Activated CD8-positive, alpha-beta T cell treated with anti-CD3 and anti-CD28 coated beads, Interleukin-2, amount 10 ng/mL, durations not matched to agents 7 days and 5 days (primary cell): ENCODE results near the gene LRFN2. TPM values are rescaled to one million over a fixed set of nuclear protein-coding genes. Genes with fewer than 3 reads are reported as not detected.

Experiments used
- ATAC-seq: fragments of 150-1000 bp; cut with Tn5 transposase; one replicate; pipeline ENCODE4 v1.10.0; 2021; ENCODE audit warnings: moderate library complexity
- CTCF ChIA-PET: fragments of 350-600 bp; sonication (Branson Sonifier 250); formaldehyde crosslinking; loops from one replicate; lab custom pipeline; 2021; ENCODE audit warnings: antibody characterized with exemption; lab: Charles Lee
- POLR2A ChIA-PET: fragments of 350-600 bp; sonication (Branson Sonifier 250); formaldehyde crosslinking; loops from one replicate; lab custom pipeline; 2021; ENCODE audit warnings: antibody characterized with exemption; lab: Charles Lee
- DNase-seq: peaks from one replicate; pipeline ENCODE4 v3.0.0-alpha.2; 2020
- H3K27ac Mint-ChIP-seq: one replicate; pipeline ENCODE4 v1.8.0; 2021; ENCODE audit warnings: mild to moderate bottlenecking, mixed read lengths
- H3K27me3 Mint-ChIP-seq: one replicate; pipeline ENCODE4 v1.8.0; 2021; ENCODE audit warnings: low read depth, mixed read lengths
- H3K36me3 Mint-ChIP-seq: one replicate; pipeline ENCODE4 v1.8.0; 2021; ENCODE audit warnings: low read depth, mixed read lengths
- H3K4me1 Mint-ChIP-seq: one replicate; pipeline ENCODE4 v1.8.0; 2021; ENCODE audit warnings: low read depth, mixed read lengths
- H3K4me3 Mint-ChIP-seq: one replicate; pipeline ENCODE4 v1.8.0; 2021; ENCODE audit warnings: mild to moderate bottlenecking, mixed read lengths
- H3K9me3 Mint-ChIP-seq: one replicate; pipeline ENCODE4 v1.8.0; 2022; ENCODE audit warnings: mixed read lengths; ENCODE audit not compliant: insufficient read depth
- total RNA-seq, 2 experiments: library from RNA; stranded (reverse); gene quantifications; one replicate each; pipeline ENCODE4 v1.2.3, GENCODE V29; 2021

Gene LRFN2
- total RNA-seq, 2 experiments from 2014 or later: not detected

DNA sequence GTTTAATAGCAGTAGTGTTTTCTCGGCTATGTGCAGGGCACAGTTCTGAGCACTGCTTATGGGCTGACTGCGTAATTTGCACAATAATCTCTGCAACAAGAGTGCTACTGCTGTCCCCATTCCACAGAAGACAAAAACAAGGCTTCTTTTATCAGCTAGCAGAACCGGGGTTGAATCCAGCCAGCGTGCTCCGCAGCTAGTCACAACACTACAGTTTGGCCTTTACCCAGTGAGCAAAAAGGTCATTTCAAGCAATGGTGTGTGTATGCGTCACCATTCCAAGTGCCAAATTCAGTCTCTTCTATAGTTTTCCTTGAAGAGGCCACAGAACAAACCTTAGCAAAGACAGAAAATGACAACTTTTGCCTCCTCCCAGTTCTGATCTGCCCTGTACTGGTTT lies 61.1 kb downstream of the LRFN2 start:
- CTCF ChIA-PET: no interaction called here

DNA sequence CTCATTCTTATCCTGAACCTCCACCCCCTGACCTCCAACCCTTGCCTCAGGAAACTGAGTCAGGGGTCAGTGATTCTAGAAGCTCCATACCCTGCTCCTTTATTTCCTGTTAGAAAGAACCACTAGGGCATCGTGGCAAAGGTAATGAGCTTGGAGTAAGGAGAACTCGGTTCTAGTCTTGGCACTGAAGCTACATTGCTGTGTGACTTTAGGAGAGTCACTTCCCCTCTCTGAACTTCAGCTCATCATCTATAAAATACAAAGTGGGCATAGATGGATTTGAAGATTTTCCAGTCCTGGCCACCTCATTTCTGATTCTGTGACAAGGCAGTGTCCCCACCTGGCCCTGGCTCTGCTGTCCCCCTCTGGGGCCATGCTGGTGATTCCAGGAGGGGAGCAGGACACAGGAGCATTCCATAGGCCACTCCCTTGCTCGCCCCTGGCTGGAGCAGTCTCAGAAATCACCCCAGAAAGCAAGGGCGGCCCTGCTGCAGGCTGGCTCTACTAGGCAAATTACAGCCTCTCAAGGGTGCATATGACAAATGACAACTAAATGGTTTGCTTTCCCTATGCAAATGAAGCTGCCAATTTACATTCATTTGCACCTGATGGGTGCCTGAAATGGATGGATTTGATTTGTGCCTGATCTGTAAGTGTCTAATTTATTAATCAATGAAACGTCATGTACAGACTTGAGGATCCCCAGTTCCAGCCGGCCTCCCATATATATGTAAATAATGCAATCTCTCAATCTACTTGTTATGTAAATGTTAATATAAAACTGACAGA lies 62.2 kb downstream of the LRFN2 start:
- ChIA-PET POLR2A (no interaction called here), CTCF (no interaction called here)
- H3K4me1 Mint-ChIP-seq: peaks cover 3% of the 10 kb centered on the region
- H3K4me3 Mint-ChIP-seq: no peak overlapping the region
- H3K9me3 Mint-ChIP-seq: no peaks in the 10 kb centered on the region
- no peaks in the 10 kb centered on the region for H3K36me3 Mint-ChIP-seq
- peaks cover 3% of the 10 kb centered on the region for H3K27me3 Mint-ChIP-seq
- DNase-seq (no peak), ATAC-seq (no peak)
- H3K27ac Mint-ChIP-seq: no peak overlapping the region

More for the DNA sequence above, 61.1 kb downstream of the LRFN2 start:
- Mint-ChIP-seq H3K9me3 (no peaks in the 10 kb centered on the region), H3K36me3 (no peaks in the 10 kb centered on the region), H3K4me3 (no peak overlapping the region), H3K27ac (no peak overlapping the region), H3K27me3 (peaks cover 6% of the 10 kb centered on the region), H3K4me1 (no peaks in the 10 kb centered on the region)
- DNase-seq (no peak), ATAC-seq (no peak)
- POLR2A ChIA-PET: no interaction called here

DNA sequence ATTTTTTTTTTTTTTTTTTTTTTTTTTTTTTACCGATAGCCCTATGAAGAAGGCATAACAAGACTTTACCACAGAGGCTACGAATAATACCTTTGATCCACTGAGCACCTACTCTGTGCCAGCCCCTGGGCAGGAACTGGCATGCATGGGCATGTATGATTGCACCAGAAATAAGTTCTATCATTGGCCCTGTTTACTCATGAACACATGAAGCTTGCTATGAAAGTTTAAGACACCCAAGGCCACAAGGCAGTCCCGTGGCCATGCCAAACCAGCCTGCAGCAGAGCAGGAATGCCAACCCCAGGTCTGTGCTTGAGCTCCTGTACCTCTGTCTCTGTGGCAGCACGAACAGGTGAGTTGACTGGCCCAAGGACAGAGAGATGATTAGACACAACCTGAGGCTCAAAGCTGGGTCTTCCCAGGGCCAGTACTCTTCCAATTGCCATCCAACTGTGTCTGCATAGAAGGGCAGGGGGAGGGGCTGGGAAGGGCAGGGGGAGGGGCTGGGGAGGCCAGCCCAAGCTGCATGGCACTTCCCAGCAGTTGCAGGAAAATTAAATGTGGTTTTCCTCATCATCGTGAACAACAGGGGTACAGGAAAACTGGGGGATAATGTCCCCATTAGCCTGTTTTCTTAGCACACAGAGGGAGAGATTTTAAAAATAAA lies 63.5 kb downstream of the LRFN2 start:
- Mint-ChIP-seq H3K27me3 (peaks cover 7% of the 10 kb centered on the region), H3K36me3 (no peaks in the 10 kb centered on the region), H3K9me3 (no peaks in the 10 kb centered on the region), H3K4me3 (no peak overlapping the region), H3K4me1 (peaks cover 6% of the 10 kb centered on the region), H3K27ac (no peak overlapping the region)
- DNase-seq (no peak), ATAC-seq (no peak)
- ChIA-PET POLR2A (no interaction called here), CTCF (no interaction called here)

DNA sequence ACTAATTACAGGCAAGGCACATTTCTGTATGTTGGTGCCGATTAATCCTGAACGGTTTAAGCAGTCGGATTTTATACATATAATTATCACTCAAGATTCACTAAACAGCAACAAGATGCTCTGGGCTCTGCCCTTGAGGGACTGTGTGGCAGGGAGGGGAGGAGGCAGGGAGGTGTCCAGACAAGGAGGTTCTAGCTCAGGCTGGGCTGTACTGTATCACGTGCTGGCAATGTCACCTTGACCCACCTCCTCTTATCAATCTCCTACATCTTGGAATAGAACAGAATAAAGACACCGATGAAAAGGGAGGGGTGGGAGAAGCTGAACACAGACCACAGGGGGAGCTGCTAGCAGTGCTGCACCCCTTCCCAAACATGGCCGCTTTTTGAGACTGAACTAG lies 65.7 kb downstream of the LRFN2 start:
- POLR2A ChIA-PET: no interaction called here
- CTCF ChIA-PET: no interaction called here
- Mint-ChIP-seq H3K4me3 (no peak overlapping the region), H3K27me3 (peaks cover 17% of the 10 kb centered on the region), H3K9me3 (no peaks in the 10 kb centered on the region), H3K36me3 (no peaks in the 10 kb centered on the region), H3K4me1 (peaks cover 6% of the 10 kb centered on the region), H3K27ac (no peak overlapping the region)
- ATAC-seq (no peak), DNase-seq (no peak)

DNA sequence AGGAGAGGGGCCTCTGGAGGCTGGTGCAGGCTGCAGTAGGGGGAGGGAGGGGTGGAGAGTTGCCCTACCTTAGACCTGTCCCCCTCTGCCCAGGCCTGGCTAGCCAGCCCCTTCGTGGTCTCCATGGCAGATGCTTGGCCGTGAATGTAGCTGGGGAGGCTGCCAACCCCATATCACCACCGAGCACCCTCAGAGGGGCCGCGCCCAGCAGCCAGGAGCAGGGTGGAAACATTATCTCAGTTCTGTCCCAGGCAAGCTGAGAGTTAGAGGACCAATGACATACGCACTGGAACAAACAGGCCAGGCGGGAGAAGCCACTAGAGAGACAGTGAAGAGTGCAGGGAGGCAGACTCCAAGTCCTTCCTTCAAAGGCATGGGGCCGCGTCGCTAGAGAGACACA lies 66.5 kb downstream of the LRFN2 start:
- CTCF ChIA-PET: no interaction called here
- Mint-ChIP-seq H3K27me3 (peaks cover 18% of the 10 kb centered on the region), H3K4me1 (peaks cover 6% of the 10 kb centered on the region), H3K36me3 (no peaks in the 10 kb centered on the region), H3K4me3 (no peak overlapping the region), H3K9me3 (no peaks in the 10 kb centered on the region), H3K27ac (no peak overlapping the region)
- POLR2A ChIA-PET: no interaction called here
- DNase-seq (no peak), ATAC-seq (no peak)

DNA sequence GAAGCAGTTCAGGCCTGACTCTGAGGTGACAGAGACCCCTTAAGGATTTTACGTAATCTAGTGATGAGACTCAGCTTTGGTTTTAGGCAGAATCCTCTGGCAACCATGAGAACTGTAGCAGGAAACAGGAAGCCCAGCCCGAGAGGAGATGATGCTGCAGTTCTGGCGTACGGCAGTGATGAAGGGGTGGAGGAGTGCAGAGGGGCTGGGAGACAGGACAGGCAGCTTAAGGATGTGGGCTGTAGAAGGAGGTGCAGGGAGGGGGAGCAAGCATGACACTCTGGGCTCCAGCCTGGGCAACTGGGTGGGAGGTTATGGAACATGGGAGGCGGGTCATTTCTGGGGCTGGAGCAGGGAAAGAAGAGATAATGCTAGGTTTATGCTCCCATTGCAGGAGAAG lies 67.1 kb downstream of the LRFN2 start:
- CTCF ChIA-PET: no interaction called here
- ATAC-seq: no peak
- H3K27ac Mint-ChIP-seq: no peak overlapping the region
- H3K4me1 Mint-ChIP-seq: peaks cover 6% of the 10 kb centered on the region
- H3K27me3 Mint-ChIP-seq: peaks cover 18% of the 10 kb centered on the region
- no peaks in the 10 kb centered on the region for H3K36me3 Mint-ChIP-seq
- no peak for DNase-seq
- no peaks in the 10 kb centered on the region for H3K9me3 Mint-ChIP-seq
- H3K4me3 Mint-ChIP-seq: no peak overlapping the region
- POLR2A ChIA-PET: no interaction called here

DNA sequence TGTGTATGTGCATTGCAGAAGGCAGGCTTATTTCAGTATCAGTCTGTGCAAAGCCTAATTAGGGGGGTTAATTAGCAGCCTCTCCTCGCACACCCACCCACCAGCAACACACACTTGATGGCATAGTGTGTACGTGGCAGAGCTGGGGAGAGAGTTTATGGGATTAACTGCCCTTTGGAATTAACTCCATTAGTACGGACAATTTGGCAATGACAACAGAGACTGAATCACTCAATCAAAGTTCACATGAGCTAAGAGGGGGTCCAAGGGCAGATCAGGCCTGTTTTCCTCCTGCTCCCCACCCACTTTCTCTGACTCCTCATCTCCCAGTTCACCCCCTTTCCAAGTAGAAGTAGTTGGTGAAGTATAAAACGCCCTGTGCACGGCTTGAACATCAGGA lies 69.5 kb downstream of the LRFN2 start:
- H3K4me1 Mint-ChIP-seq: peaks cover 6% of the 10 kb centered on the region
- no peaks in the 10 kb centered on the region for H3K9me3 Mint-ChIP-seq
- H3K27ac Mint-ChIP-seq: no peak overlapping the region
- ATAC-seq (no peak), DNase-seq (no peak)
- H3K27me3 Mint-ChIP-seq: peaks cover 21% of the 10 kb centered on the region
- POLR2A ChIA-PET: no interaction called here
- CTCF ChIA-PET: no interaction called here
- H3K4me3 Mint-ChIP-seq: no peak overlapping the region
- H3K36me3 Mint-ChIP-seq: no peaks in the 10 kb centered on the region

DNA sequence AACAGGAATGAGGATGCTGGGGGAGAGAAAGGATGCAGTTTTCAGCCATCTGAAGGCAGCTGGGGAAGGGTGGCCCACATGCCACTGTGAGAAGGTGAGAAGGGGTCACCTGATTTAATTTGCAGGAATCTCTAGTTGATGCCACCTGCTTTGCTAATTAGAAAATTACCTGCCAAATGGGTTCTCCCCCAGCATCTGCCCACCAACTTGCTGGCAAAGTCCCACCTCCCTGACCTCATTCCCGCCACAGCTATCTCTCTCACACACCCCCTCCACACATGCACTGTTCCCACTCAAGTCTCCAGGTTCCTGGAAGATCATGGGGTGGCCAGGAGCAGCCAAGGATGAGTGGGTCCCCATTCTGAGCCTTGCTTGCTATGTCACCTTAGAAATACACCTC lies 70.7 kb downstream of the LRFN2 start:
- H3K9me3 Mint-ChIP-seq: no peaks in the 10 kb centered on the region
- H3K4me1 Mint-ChIP-seq: peaks cover 9% of the 10 kb centered on the region
- CTCF ChIA-PET: no interaction called here
- H3K4me3 Mint-ChIP-seq: no peak overlapping the region
- POLR2A ChIA-PET: no interaction called here
- H3K27ac Mint-ChIP-seq: no peak overlapping the region
- ATAC-seq (no peak), DNase-seq (no peak)
- no peaks in the 10 kb centered on the region for H3K36me3 Mint-ChIP-seq
- peaks cover 23% of the 10 kb centered on the region for H3K27me3 Mint-ChIP-seq

DNA sequence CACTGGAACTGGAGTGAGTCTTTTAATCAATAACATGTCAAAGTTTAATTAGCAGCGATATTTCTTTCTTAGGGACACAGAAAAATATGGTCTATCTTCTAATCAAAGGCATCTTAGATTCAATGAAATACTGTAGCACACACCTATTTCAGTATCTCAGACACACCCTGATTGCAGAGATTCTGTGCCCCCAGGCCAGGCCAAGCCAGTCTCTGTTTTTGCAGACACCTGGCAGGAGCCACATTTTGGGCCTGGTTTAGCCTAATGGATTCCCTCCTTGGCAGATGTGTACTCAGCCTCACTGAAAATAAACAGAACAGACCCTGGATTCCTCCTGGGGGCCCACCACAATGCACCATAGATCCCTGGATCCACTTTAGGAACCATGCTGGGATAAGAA lies 74.8 kb downstream of the LRFN2 start:
- Mint-ChIP-seq H3K27ac (no peak overlapping the region), H3K4me1 (peaks cover 18% of the 10 kb centered on the region), H3K36me3 (no peaks in the 10 kb centered on the region), H3K4me3 (no peak overlapping the region), H3K9me3 (no peaks in the 10 kb centered on the region), H3K27me3 (peaks cover 13% of the 10 kb centered on the region)
- POLR2A ChIA-PET: no interaction called here
- DNase-seq: no peak
- no peak for ATAC-seq
- CTCF ChIA-PET: no interaction called here

DNA sequence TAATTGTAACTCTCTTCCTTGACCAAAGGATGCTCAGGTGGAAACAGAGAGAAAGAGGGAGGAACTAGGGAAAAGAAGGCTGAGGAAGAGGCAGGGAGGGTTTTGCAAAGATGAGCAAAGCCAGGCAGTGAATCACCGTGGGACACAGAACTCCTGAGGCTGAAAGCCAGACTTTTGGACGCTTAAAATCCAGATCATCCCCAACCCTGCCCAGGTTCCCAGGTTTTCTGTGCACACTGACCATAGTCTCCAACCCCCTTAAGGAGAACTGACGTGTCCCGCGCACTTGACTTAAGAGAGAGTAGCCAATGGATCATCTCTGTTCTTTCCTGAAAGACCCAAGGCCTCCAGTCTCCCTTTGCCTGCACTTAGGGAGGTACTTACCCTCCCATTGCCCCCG lies 75.3 kb downstream of the LRFN2 start:
- no peak for ATAC-seq
- CTCF ChIA-PET: no interaction called here
- Mint-ChIP-seq H3K4me3 (no peak overlapping the region), H3K36me3 (no peaks in the 10 kb centered on the region), H3K27ac (no peak overlapping the region), H3K27me3 (peaks cover 14% of the 10 kb centered on the region), H3K9me3 (no peaks in the 10 kb centered on the region), H3K4me1 (peaks cover 18% of the 10 kb centered on the region)
- no peak for DNase-seq
- POLR2A ChIA-PET: no interaction called here

DNA sequence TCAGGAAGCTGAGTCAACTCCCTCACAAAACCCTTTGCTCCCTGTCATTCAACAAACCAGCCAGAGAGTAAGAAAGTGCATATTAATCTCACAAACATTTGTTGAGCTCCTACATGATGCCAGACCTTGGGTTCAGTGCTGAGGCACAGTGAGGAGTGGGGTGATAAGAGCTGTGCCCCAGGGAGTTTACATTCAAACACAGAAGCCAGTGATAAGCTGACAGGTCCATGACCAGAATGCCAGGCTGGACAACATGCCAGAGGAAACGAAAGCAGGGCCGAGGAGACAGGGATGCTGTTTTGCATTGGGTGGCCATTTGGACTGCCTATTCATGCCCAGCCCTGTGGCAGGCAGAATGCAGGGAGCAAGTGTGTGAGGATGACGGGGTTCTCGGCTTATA lies 76.7 kb downstream of the LRFN2 start:
- H3K9me3 Mint-ChIP-seq: no peaks in the 10 kb centered on the region
- H3K27ac Mint-ChIP-seq: no peak overlapping the region
- ATAC-seq: no peak
- no peak for DNase-seq
- CTCF ChIA-PET: no interaction called here
- H3K4me3 Mint-ChIP-seq: no peak overlapping the region
- peaks cover 18% of the 10 kb centered on the region for H3K4me1 Mint-ChIP-seq
- no peaks in the 10 kb centered on the region for H3K36me3 Mint-ChIP-seq
- POLR2A ChIA-PET: no interaction called here
- H3K27me3 Mint-ChIP-seq: peaks cover 9% of the 10 kb centered on the region

DNA sequence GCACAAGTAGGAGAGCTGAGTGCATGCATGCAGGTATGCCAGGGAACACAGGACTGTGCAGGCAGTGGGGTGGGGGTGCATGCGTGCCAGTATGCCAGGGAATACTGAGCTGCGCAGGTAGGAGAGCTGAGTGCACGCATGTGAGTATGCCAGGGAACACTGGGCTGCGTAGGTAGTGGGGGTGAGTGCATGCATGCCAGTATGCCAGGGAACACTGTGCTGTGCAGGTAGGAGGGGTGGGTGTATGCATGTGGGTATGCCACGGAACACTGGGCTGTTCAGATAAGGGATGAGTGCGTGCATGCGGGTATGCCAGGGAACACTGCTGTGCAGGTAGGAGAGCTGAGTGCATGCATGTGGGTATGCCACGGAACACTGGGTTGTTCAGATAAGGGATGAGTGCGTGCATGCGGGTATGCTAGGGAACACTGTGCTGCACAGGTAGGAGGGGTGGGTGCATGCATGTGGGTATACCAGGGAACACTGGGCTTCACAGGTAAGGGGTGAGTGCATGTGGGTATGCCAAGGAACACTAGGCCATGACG lies 77.4 kb downstream of the LRFN2 start:
- peaks cover 18% of the 10 kb centered on the region for H3K4me1 Mint-ChIP-seq
- peaks cover 9% of the 10 kb centered on the region for H3K27me3 Mint-ChIP-seq
- no peak for ATAC-seq
- no peak for DNase-seq
- no peaks in the 10 kb centered on the region for H3K36me3 Mint-ChIP-seq
- CTCF ChIA-PET: no interaction called here
- H3K4me3 Mint-ChIP-seq: no peak overlapping the region
- POLR2A ChIA-PET: no interaction called here
- H3K9me3 Mint-ChIP-seq: no peaks in the 10 kb centered on the region
- no peak overlapping the region for H3K27ac Mint-ChIP-seq
